ENCODE results near the gene TBC1D5.
"Not testable (repeated sequence)": the region's sequence is repeated elsewhere in the genome, so short reads cannot be mapped to it uniquely, and the experiment has no call there.

The TBC1D5 gene

GRCh38 chr3:17714473-17714872, 28.0 kb downstream of the TBC1D5 start:
- no peak for DNase-seq (ENCODE audit: low spot score)

- no peak for DNase-seq (ENCODE audit: low spot score)
Observed at GRCh38 chr3:17709236-17709810, 33.1 kb downstream of the TBC1D5 start.

- no peak for DNase-seq (ENCODE audit: low spot score)
Observed at GRCh38 chr3:17707813-17708543, 34.5 kb downstream of the TBC1D5 start.

GRCh38 chr3:17705991-17706390, 36.4 kb downstream of the TBC1D5 start:
- not testable (repeated sequence) for DNase-seq (ENCODE audit: low spot score)

GRCh38 chr3:17699815-17700214, 42.6 kb downstream of the TBC1D5 start:
- not testable (repeated sequence) for DNase-seq (ENCODE audit: low spot score)

GRCh38 chr3:17695665-17696064, 46.8 kb downstream of the TBC1D5 start:
- DNase-seq (ENCODE audit: low spot score) = not testable (repeated sequence)

- DNase-seq (ENCODE audit: low spot score) = not testable (repeated sequence)
Observed at GRCh38 chr3:17693670-17693999, 48.8 kb downstream of the TBC1D5 start.

- not testable (repeated sequence) for DNase-seq (ENCODE audit: low spot score)
Observed at GRCh38 chr3:17692846-17693669, 49.4 kb downstream of the TBC1D5 start.

- no peak for DNase-seq (ENCODE audit: low spot score)
Observed at GRCh38 chr3:17687566-17687965, 54.9 kb downstream of the TBC1D5 start.

- DNase-seq (ENCODE audit: low spot score) = peak; percentile 3
Observed at GRCh38 chr3:17686613-17687012, 55.8 kb downstream of the TBC1D5 start.

GRCh38 chr3:17683542-17684207, 58.8 kb downstream of the TBC1D5 start:
- DNase-seq (ENCODE audit: low spot score) = no peak

GRCh38 chr3:17680530-17680929, 61.9 kb downstream of the TBC1D5 start:
- DNase-seq (ENCODE audit: low spot score) = no peak

GRCh38 chr3:17678116-17678741, 64.2 kb downstream of the TBC1D5 start:
- DNase-seq (ENCODE audit: low spot score) = no peak

- no peak for DNase-seq (ENCODE audit: low spot score)
Observed at GRCh38 chr3:17674082-17674686, 68.2 kb downstream of the TBC1D5 start.

GRCh38 chr3:17672506-17672905, 69.9 kb downstream of the TBC1D5 start:
- no peak for DNase-seq (ENCODE audit: low spot score)

- no peak for DNase-seq (ENCODE audit: low spot score)
Observed at GRCh38 chr3:17670749-17671148, 71.7 kb downstream of the TBC1D5 start.

- no peak for DNase-seq (ENCODE audit: low spot score)
Observed at GRCh38 chr3:17664923-17665322, 77.5 kb downstream of the TBC1D5 start.

- no peak for DNase-seq (ENCODE audit: low spot score)
Observed at GRCh38 chr3:17656264-17656663, 86.2 kb downstream of the TBC1D5 start.

GRCh38 chr3:17655743-17656142, 86.7 kb downstream of the TBC1D5 start:
- no peak for DNase-seq (ENCODE audit: low spot score)

- DNase-seq (ENCODE audit: low spot score) = not testable (repeated sequence)
Observed at GRCh38 chr3:17649748-17650147, 92.7 kb downstream of the TBC1D5 start.

GRCh38 chr3:17648630-17649355, 93.6 kb downstream of the TBC1D5 start:
- DNase-seq (ENCODE audit: low spot score) = not testable (repeated sequence)

Measured in SW480 (cell line).